Measurements from ENCODE around the gene MIPOL1. TPM values are rescaled to one million over a fixed set of nuclear protein-coding genes. Genes with fewer than 3 reads are reported as not detected.

The MIPOL1 gene
- total RNA-seq, 1 experiment from 2014 or later: 15.4 TPM

DNA sequence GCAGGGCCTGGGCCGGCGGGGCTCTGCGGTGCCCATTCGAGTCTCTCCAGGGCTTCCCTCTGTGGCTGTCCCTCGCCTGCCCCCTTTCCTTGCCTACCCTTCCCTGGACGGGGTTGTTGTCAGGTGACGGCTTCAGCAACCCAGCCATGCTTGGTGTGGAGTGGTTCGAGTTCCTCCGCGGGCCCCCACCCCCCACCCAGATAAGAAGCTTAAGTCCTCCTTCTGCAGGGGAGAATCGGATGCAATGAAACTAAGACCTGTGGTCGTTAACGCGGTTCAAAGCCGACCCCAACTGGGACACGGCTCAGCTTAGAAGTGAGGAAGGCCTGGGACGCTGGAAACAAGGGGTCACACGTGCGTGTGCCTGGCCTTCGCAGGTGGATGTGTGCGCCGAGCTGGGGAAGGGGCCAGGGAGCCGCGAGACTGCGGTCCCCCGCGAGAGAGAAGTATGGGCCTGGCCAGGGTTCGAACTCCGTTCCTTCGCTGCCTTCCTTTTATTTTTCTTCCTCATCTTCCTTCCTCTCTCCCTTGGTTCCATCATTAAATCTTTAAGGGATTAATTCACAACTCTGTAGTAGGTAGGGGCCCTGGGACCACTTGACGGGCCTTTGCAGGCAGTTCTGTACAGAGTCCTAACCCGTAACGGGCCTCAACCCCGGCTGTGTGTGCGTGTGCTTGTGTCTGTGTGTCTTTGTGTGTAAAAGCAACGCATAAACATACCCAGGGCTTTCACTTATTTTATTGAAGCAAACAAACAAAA is 401.2 kb downstream of the MIPOL1 start:
- H2AFZ ChIP-seq (ENCODE audit: low read depth, low read length, poor library complexity, severe bottlenecking): no peak overlapping the region
- no TSS peak for BruUV-seq (replicated peaks)
- no peak overlapping the region for H3K9ac ChIP-seq (ENCODE audit: low read length)
- H3K4me1 ChIP-seq (ENCODE audit: control insufficient read depth in 1 of 2, insufficient read depth in 2 of 2, low read length in 2 of 2): peaks cover 5 to 14% of the 10 kb centered on the region in 2 experiments; a peak in 3 of 4 replicates
- H3K4me3 ChIP-seq (replicated peaks in 1 of 2; ENCODE audit: low read depth in 1 of 2, low read length in 2 of 2): no peak overlapping the region
- no peaks in the 10 kb centered on the region for H3K36me3 ChIP-seq (ENCODE audit: control insufficient read depth in 1 of 2, insufficient read depth in 2 of 2, low read length in 2 of 2)
- H3K27ac ChIP-seq (ENCODE audit: low read depth, low read length): no peak overlapping the region
- ChIA-PET POLR2A (no interaction called here), RAD21 (ENCODE audit: low non-redundant PET in 1 of 2, low total read pairs in 2 of 2, uncharacterized antibody in 2 of 2, unreplicated experiment in 2 of 2) (no interaction called here), CTCF (no interaction called here)
- H3K9me2 ChIP-seq (ENCODE audit: insufficient read depth): no peaks in the 10 kb centered on the region
- H3K27me3 ChIP-seq (ENCODE audit: insufficient read depth, low read length): peaks cover 2% of the 10 kb centered on the region; the same call in 1 of the 2 replicates
- H3K9me3 ChIP-seq (ENCODE audit: control insufficient read depth in 1 of 2, insufficient read depth in 1 of 2, low read depth in 1 of 2, low read length in 2 of 2): no peaks in the 10 kb centered on the region
- ATAC-seq (no peak), DNase-seq (ENCODE audit: low read depth, low spot score) (no peak)
- H3K79me2 ChIP-seq (ENCODE audit: insufficient read depth, low read length): no peaks in the 10 kb centered on the region
- TF ChIP-seq POLR2AphosphoS5 (IDR thresholded peaks at IDR 0.05; ENCODE audit: low read depth, low read length) (no peak), SIN3A (IDR thresholded peaks at IDR 0.05; ENCODE audit: low read depth) (no peak), JUND (IDR thresholded peaks at IDR 0.05) (no peak), CEBPB (IDR thresholded peaks at IDR 0.05; ENCODE audit: low read depth) (no peak), FOSL1 (IDR thresholded peaks at IDR 0.05; ENCODE audit: low read depth) (no peak), SRF (IDR thresholded peaks at IDR 0.05; ENCODE audit: low read depth) (no peak)
- TF ChIP-seq, protein P1, sequence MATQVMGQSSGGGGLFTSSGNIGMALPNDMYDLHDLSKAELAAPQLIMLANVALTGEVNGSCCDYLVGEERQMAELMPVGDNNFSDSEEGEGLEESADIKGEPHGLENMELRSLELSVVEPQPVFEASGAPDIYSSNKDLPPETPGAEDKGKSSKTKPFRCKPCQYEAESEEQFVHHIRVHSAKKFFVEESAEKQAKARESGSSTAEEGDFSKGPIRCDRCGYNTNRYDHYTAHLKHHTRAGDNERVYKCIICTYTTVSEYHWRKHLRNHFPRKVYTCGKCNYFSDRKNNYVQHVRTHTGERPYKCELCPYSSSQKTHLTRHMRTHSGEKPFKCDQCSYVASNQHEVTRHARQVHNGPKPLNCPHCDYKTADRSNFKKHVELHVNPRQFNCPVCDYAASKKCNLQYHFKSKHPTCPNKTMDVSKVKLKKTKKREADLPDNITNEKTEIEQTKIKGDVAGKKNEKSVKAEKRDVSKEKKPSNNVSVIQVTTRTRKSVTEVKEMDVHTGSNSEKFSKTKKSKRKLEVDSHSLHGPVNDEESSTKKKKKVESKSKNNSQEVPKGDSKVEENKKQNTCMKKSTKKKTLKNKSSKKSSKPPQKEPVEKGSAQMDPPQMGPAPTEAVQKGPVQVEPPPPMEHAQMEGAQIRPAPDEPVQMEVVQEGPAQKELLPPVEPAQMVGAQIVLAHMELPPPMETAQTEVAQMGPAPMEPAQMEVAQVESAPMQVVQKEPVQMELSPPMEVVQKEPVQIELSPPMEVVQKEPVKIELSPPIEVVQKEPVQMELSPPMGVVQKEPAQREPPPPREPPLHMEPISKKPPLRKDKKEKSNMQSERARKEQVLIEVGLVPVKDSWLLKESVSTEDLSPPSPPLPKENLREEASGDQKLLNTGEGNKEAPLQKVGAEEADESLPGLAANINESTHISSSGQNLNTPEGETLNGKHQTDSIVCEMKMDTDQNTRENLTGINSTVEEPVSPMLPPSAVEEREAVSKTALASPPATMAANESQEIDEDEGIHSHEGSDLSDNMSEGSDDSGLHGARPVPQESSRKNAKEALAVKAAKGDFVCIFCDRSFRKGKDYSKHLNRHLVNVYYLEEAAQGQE (IDR thresholded peaks at IDR 0.05; ENCODE audit: low read depth): no peak
- TF ChIP-seq, protein P2, sequence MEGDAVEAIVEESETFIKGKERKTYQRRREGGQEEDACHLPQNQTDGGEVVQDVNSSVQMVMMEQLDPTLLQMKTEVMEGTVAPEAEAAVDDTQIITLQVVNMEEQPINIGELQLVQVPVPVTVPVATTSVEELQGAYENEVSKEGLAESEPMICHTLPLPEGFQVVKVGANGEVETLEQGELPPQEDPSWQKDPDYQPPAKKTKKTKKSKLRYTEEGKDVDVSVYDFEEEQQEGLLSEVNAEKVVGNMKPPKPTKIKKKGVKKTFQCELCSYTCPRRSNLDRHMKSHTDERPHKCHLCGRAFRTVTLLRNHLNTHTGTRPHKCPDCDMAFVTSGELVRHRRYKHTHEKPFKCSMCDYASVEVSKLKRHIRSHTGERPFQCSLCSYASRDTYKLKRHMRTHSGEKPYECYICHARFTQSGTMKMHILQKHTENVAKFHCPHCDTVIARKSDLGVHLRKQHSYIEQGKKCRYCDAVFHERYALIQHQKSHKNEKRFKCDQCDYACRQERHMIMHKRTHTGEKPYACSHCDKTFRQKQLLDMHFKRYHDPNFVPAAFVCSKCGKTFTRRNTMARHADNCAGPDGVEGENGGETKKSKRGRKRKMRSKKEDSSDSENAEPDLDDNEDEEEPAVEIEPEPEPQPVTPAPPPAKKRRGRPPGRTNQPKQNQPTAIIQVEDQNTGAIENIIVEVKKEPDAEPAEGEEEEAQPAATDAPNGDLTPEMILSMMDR (IDR thresholded peaks at IDR 0.05 in 2 of 3, conservative IDR thresholded peaks at IDR 0.05 in 1 of 3; ENCODE audit: borderline replicate concordance in 1 of 3, insufficient read depth in 1 of 3, low read depth in 2 of 3, low read length in 2 of 3): no peak
- TF ChIP-seq, protein P3, sequence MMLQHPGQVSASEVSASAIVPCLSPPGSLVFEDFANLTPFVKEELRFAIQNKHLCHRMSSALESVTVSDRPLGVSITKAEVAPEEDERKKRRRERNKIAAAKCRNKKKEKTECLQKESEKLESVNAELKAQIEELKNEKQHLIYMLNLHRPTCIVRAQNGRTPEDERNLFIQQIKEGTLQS (IDR thresholded peaks at IDR 0.05): no peak
- TF ChIP-seq, protein P4, sequence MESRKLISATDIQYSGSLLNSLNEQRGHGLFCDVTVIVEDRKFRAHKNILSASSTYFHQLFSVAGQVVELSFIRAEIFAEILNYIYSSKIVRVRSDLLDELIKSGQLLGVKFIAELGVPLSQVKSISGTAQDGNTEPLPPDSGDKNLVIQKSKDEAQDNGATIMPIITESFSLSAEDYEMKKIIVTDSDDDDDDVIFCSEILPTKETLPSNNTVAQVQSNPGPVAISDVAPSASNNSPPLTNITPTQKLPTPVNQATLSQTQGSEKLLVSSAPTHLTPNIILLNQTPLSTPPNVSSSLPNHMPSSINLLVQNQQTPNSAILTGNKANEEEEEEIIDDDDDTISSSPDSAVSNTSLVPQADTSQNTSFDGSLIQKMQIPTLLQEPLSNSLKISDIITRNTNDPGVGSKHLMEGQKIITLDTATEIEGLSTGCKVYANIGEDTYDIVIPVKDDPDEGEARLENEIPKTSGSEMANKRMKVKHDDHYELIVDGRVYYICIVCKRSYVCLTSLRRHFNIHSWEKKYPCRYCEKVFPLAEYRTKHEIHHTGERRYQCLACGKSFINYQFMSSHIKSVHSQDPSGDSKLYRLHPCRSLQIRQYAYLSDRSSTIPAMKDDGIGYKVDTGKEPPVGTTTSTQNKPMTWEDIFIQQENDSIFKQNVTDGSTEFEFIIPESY (IDR thresholded peaks at IDR 0.05; ENCODE audit: extremely low read depth, insufficient replicate concordance, low read length): no peak
- TF ChIP-seq, protein P5, sequence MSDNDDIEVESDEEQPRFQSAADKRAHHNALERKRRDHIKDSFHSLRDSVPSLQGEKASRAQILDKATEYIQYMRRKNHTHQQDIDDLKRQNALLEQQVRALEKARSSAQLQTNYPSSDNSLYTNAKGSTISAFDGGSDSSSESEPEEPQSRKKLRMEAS (IDR thresholded peaks at IDR 0.05): no peak
- no peak overlapping the region for H3K4me2 ChIP-seq (ENCODE audit: low read length)
- H4K20me1 ChIP-seq (ENCODE audit: insufficient read depth): no peaks in the 10 kb centered on the region
- intact Hi-C loops (cut with micrococcal nuclease): no loop called here

Measured in HCT116 (cell line).